ENCODE measurements around the gene PSTPIP1.

GRCh38 chr15:77083381-77084160, 88.6 kb downstream of the PSTPIP1 start:
- TF ChIP-seq ZNF274 (IDR thresholded peaks at IDR 0.05; ENCODE audit: insufficient read depth, insufficient read length) (no peak), ETV6 (conservative IDR thresholded peaks at IDR 0.05 in 1 of 2, IDR thresholded peaks at IDR 0.05 in 1 of 2; ENCODE audit: borderline replicate concordance in 1 of 2, low read depth in 1 of 2) (no peak)
